ENCODE data around the gene CLNS1A. TPM values are rescaled to one million over a fixed set of nuclear protein-coding genes. Genes with fewer than 3 reads are reported as not detected.

The CLNS1A gene, protein sequence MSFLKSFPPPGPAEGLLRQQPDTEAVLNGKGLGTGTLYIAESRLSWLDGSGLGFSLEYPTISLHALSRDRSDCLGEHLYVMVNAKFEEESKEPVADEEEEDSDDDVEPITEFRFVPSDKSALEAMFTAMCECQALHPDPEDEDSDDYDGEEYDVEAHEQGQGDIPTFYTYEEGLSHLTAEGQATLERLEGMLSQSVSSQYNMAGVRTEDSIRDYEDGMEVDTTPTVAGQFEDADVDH
- total RNA-seq, result 100 to 1,000 TPM; 186 to 189 TPM

- ChIA-PET POLR2A (interaction anchor here (0.6 to 1.4 kb wide), 3 partner anchors 10 to 45 kb away, joined by 4 to 5 read pairs (median 4); no protein-coding TSS in a partner anchor), CTCF (no interaction called here)
- Mint-ChIP-seq H3K27me3 (no peaks in the 10 kb centered on the region), H3K4me3 (peak within 1 kb of the TSS; percentile 83), H3K4me1 (ENCODE audit: low read depth) (peaks cover 37% of the 10 kb centered on the region), H3K27ac (peak within 1 kb of the TSS; percentile 92), H3K36me3 (ENCODE audit: low read depth) (peaks cover 30% of the 10 kb centered on the region), H3K9me3 (peaks cover 7% of the 10 kb centered on the region)
- TF ChIP-seq CTCF (IDR thresholded peaks at IDR 0.05), result no peak
- DNase-seq (peak; percentile 89), ATAC-seq (peak; percentile 96)
- intact Hi-C loops (cut with micrococcal nuclease), result no loop called here
These were observed at the start of gene CLNS1A for GRCh38 chr11:77637345-77638165. TSS of gene CLNS1A (minus strand) at chr11:77637794. CDS start at chr11:77637714, 80 bp downstream.

DNA sequence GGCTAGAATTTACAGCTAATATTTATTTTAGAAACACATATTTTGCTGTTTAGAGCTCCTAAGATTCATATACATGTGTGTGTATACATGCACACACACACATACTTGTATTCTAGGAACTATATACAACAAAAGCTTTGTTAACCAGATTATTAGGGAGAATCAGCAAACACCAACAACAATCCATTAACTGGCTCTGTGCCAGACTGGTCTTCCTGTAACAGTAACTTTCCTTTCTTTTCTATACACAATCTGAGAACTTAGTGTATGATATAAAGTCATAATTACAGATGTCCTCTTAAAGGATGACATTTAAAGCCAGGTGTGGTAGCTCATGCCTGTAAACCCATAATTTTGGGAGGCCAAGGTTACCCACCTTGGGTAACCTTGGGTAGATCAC lies 49.5 kb upstream of the CLNS1A start:
- peaks cover 24% of the 10 kb centered on the region for H3K36me3 Mint-ChIP-seq (ENCODE audit: low read depth)
- DNase-seq (no peak), ATAC-seq (no peak)
- ChIA-PET CTCF (interaction anchor here (1.2 kb wide), 1 partner anchor 11 kb away, joined by 3 read pairs; no protein-coding TSS in a partner anchor), POLR2A (no interaction called here)
- no peak for TF ChIP-seq CTCF (IDR thresholded peaks at IDR 0.05)
- no peaks in the 10 kb centered on the region for H3K9me3 Mint-ChIP-seq
- no peak overlapping the region for H3K27ac Mint-ChIP-seq
- H3K4me3 Mint-ChIP-seq, result no peak overlapping the region
- intact Hi-C loops (cut with micrococcal nuclease), result no loop called here
- H3K27me3 Mint-ChIP-seq, result no peaks in the 10 kb centered on the region
- H3K4me1 Mint-ChIP-seq (ENCODE audit: low read depth), result no peaks in the 10 kb centered on the region

GRCh38 chr11:77677138-77677537 lies 39.5 kb upstream of the CLNS1A start:
- H3K4me3 Mint-ChIP-seq, result no peak overlapping the region
- no peaks in the 10 kb centered on the region for H3K4me1 Mint-ChIP-seq (ENCODE audit: low read depth)
- ChIA-PET POLR2A (no interaction called here), CTCF (no interaction called here)
- ATAC-seq (no peak), DNase-seq (no peak)
- H3K27me3 Mint-ChIP-seq, result no peaks in the 10 kb centered on the region
- H3K36me3 Mint-ChIP-seq (ENCODE audit: low read depth), result peaks cover 32% of the 10 kb centered on the region
- H3K9me3 Mint-ChIP-seq, result no peaks in the 10 kb centered on the region
- TF ChIP-seq CTCF (IDR thresholded peaks at IDR 0.05), result no peak
- no peak overlapping the region for H3K27ac Mint-ChIP-seq
- intact Hi-C loops (cut with micrococcal nuclease), result no loop called here

DNA sequence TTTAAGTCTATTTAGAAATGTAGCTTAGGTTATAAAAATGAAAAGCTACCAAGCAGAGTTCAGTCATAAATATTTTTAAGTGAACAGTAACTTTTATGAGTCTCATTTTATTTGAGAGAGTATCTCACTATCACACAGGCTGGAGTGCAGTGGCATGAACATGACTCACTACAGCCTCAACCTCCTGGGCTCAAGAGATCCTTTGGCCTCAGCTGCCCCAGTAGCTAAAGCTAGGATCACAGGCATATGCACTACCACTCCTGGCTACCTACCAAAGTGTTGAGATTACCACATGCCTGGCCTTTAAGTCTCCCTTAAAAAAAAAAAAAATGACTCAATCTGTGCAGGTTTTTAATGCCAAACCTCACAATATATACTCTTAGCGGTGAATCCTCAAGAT lies 34.7 kb upstream of the CLNS1A start:
- intact Hi-C loops (cut with micrococcal nuclease), result no loop called here
- ChIA-PET CTCF (interaction anchor here (1.4 kb wide), 1 partner anchor 328 kb away, joined by 3 read pairs; no protein-coding TSS in a partner anchor), POLR2A (no interaction called here)
- H3K36me3 Mint-ChIP-seq (ENCODE audit: low read depth), result peaks cover 50% of the 10 kb centered on the region
- H3K4me3 Mint-ChIP-seq, result no peak overlapping the region
- H3K27ac Mint-ChIP-seq, result peak overlapping the region; percentile 8
- no peaks in the 10 kb centered on the region for H3K4me1 Mint-ChIP-seq (ENCODE audit: low read depth)
- no peaks in the 10 kb centered on the region for H3K27me3 Mint-ChIP-seq
- DNase-seq (no peak), ATAC-seq (no peak)
- no peak for TF ChIP-seq CTCF (IDR thresholded peaks at IDR 0.05)
- H3K9me3 Mint-ChIP-seq, result no peaks in the 10 kb centered on the region
